Esophagus mucosa (tissue), 1 donor: ENCODE data around the gene ZNF30. TPM values are rescaled to one million over a fixed set of nuclear protein-coding genes. Genes with fewer than 3 reads are reported as not detected.
"Not testable (repeated sequence)": the region's sequence is repeated elsewhere in the genome, so short reads cannot be mapped to it uniquely, and the experiment has no call there.

Experiments
- ATAC-seq: fragments of 200-7000 bp; cut with Tn5 transposase; one replicate; pipeline ENCODE4 v1.9.1; 2020
- total RNA-seq: library from RNA; stranded (reverse); gene quantifications from one replicate; pipeline ENCODE4 v1.2.4, GENCODE V29; 2023
- donor health status: DM: yes; HTN: yes; CAD: no.

Gene ZNF30
- total RNA-seq, 1 donor from 2014 or later: 1.4 TPM

DNA sequence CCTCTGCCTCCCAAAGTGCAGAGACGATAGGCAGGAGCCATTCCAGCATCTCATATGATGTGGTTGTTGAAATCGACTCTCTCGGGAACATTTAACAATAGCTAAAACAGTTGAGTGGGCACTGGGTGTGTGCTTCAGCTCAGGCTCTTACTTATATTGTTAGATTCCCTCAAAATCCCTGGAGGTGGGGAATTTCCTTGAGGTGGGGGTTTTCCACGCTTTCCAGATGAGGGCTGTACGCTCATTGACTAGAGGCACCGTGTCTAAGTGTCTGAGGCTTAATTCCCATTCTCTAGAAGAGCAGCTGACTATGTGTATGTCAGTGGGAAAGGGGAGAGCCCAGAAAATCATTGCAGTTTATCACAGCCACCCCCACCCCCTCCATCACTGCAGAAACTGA is 62.6 kb downstream of the ZNF30 start:
- no peak for ATAC-seq

DNA sequence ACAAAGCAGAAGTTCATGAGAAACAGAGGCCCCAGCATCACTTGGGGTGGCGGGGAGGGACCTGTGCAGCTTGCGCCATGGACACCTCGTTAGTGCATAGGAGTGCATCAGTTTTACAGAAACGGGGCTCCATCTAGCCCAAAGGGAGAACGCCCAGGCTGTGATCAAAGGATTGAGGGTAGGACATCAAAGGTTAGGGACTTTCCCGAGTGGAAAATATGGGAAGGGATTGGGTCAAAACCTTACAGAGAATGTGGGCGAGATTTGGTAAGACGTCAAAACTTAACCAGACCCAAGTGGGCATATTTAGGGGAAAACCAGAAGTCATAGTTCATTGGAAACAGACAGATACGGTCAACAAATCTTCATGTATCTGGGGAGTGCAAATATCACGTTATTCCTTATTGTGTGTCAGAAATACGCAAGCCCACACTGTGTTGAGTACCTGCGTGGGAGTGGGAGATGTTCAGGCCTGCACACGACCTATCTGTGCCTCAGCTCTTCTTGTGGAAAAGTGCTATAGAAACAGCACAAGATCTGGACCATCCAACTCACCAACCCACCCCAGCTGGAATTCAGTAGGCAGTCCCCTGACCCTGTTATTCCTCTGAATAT is 64.0 kb downstream of the ZNF30 start:
- no peak for ATAC-seq

DNA sequence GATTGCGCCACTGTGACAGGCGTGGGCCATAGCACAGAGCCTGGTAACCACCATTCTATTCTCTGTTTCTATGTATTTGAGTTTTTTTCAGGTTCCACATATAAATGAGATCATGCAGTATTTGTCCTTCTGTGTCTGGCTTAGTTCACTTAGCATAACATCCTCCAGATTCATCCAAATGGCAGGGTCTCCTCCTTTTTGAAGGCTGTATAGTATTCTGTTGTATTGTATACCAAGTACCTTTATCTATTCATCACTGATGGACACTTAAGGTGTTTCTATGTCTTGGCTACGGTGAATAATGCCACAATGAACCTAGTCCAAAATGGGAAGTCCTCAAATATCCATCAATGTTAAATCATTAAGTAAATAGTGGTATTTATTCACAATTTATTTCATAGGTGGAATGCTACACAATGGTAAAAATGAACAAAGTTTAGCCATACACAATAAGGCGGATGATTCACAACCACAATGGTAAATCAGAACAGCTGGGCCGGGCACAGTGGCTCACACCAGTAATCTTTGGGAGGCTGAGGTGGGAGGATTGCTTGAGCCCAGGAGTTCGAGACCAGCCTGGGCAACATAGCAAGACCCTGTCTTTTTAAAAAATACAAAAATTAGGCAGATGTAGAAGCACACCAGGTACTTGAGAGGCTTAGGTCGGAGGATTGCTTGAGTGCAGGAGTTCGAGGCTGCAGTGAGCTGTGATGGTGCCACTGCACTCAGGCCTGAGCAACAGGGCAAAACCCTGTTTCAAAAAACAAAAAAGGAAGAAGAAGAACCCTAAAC is 65.0 kb downstream of the ZNF30 start:
- ATAC-seq: no peak

DNA sequence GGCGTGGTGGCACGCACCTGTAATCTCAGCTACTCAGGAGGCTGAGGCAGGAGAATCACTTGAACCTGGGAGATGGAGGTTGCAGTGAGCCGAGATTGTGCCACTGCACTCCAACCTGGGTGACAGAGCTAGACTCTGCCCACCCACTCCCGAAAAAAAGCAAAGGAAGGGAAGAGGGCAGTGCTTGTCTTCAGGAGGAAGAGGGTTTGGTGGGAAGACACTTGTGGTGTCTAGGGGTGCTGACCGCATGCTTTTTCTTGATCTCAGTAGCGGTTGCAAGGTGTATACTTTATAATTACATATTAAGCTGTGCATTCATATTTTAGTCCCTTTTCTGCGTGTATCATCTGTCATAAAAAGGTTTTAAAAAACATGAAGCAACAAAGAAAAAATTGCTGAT is 65.9 kb downstream of the ZNF30 start:
- not testable (repeated sequence) for ATAC-seq

DNA sequence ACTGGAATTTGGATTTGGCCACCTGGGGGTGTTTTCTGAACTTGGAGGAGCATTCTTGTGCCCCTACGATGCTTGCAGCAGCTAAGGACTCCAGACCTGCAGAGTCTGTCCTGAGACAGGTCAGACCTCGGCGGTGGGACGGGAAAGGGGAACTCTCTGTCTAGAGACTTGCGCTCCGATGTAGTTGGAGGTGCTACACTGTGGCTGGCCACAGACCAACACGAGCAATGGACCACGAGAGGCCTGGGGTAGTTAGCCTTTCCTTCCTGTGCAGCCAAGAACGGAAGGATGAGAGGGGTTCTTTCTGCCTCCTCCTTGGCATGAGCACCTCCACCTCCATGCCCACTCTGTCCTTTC is 67.6 kb downstream of the ZNF30 start:
- peak; percentile 9 for ATAC-seq

Other genes with a start within 250 kb of the ZNF30 start
- 0.32 TPM for gene SCGB2B2, start 249.7 kb upstream of the ZNF30 start, total RNA-seq
- gene ZNF302, start 249.2 kb upstream of the ZNF30 start, total RNA-seq: 7.2 TPM
- gene ZNF181, start 192.7 kb upstream of the ZNF30 start, total RNA-seq: 3.9 TPM
- 2.7 TPM for gene ZNF599, start 153.7 kb upstream of the ZNF30 start, total RNA-seq
- 1.8 TPM for gene ZNF792, start 37.3 kb downstream of the ZNF30 start, total RNA-seq
- gene GRAMD1A, start 73.4 kb downstream of the ZNF30 start, total RNA-seq: 11.8 TPM
- gene SCN1B, start 103.6 kb downstream of the ZNF30 start, total RNA-seq: 0.88 TPM
- gene HPN, start 114.8 kb downstream of the ZNF30 start, total RNA-seq: not detected
- gene FXYD3, start 188.9 kb downstream of the ZNF30 start, total RNA-seq: 736 TPM
- gene LGI4, start 208.2 kb downstream of the ZNF30 start, total RNA-seq: 1.4 TPM
- gene FXYD1, start 211.9 kb downstream of the ZNF30 start, total RNA-seq: 2.1 TPM
- gene FXYD7, start 216.4 kb downstream of the ZNF30 start, total RNA-seq: not detected
- gene FXYD5, start 227.8 kb downstream of the ZNF30 start, total RNA-seq: 114 TPM